Stimulated activated naive B cell treated with anti-CD40 and anti-IgM and Interleukin-4, amounts not matched to agents 10 μg/mL and 1 μg/mL and 100 μg/mL, for 72 hours (primary cell): ENCODE results near the gene SAP25.
A peak's percentile ranks its signal among the peaks of the same experiment; 100 is the strongest.

Experiments used
- ATAC-seq, 2 donors: fragments of 150-1000 bp; cut with Tn5 transposase; replicated peaks; 2 replicates each; pipeline ENCODE4 v1.10.0; 2021; ENCODE audit warnings: moderate library complexity in 1 of 2
- DNase-seq: peaks from one replicate; pipeline ENCODE4 v3.0.0; 2021
- H3K27ac Mint-ChIP-seq: one replicate; pipeline ENCODE4 v1.8.0; 2022; ENCODE audit warnings: mild to moderate bottlenecking, mixed read lengths
- H3K27me3 Mint-ChIP-seq, 2 donors: one replicate each; pipeline ENCODE4 v1.8.0; 2022; ENCODE audit warnings: mixed read lengths in 2 of 2
- H3K36me3 Mint-ChIP-seq, 2 donors: one replicate each; pipeline ENCODE4 v1.8.0; 2022; ENCODE audit warnings: mixed read lengths in 2 of 2, mild to moderate bottlenecking in 1 of 2
- H3K4me1 Mint-ChIP-seq, 2 donors: one replicate each; pipeline ENCODE4 v1.8.0; 2022; ENCODE audit warnings: mixed read lengths in 2 of 2, mild to moderate bottlenecking in 1 of 2
- H3K4me3 Mint-ChIP-seq, 2 donors: one replicate each; pipeline ENCODE4 v1.8.0; 2022; ENCODE audit warnings: mild to moderate bottlenecking in 2 of 2, mixed read lengths in 2 of 2, moderate library complexity in 1 of 2
- H3K9me3 Mint-ChIP-seq, 2 donors: one replicate each; pipeline ENCODE4 v1.8.0; 2022; ENCODE audit warnings: mixed read lengths in 2 of 2, mild to moderate bottlenecking in 1 of 2

SAP25 gene

GRCh38 chr7:100604028-100604975 is 30.6 kb upstream of the SAP25 start:
- Mint-ChIP-seq H3K4me3 (peak overlapping the region; percentile 85 to 86), H3K4me1 (peaks cover 18 to 23% of the 10 kb centered on the region in 2 donors), H3K27me3 (peaks cover 0 to 5% of the 10 kb centered on the region in 2 donors), H3K36me3 (no peaks in the 10 kb centered on the region), H3K27ac (peak overlapping the region; percentile 59), H3K9me3 (no peaks in the 10 kb centered on the region)
- ATAC-seq (peak; percentile 76), DNase-seq (peak; percentile 54)

GRCh38 chr7:100603726-100604027 is 30.0 kb upstream of the SAP25 start:
- peaks cover 18 to 23% of the 10 kb centered on the region in 2 donors for H3K4me1 Mint-ChIP-seq
- peak overlapping the region; percentile 59 for H3K27ac Mint-ChIP-seq
- DNase-seq (no peak), ATAC-seq (peak in 1 of 2 donors; percentile 17)
- H3K9me3 Mint-ChIP-seq = no peaks in the 10 kb centered on the region
- peak overlapping the region; percentile 85 to 86 for H3K4me3 Mint-ChIP-seq
- H3K27me3 Mint-ChIP-seq = peaks cover 0 to 5% of the 10 kb centered on the region in 2 donors
- no peaks in the 10 kb centered on the region for H3K36me3 Mint-ChIP-seq

- Mint-ChIP-seq H3K9me3 (no peaks in the 10 kb centered on the region), H3K36me3 (no peaks in the 10 kb centered on the region), H3K4me1 (peaks cover 18 to 23% of the 10 kb centered on the region in 2 donors), H3K27me3 (peaks cover 0 to 5% of the 10 kb centered on the region in 2 donors), H3K4me3 (peak overlapping the region; percentile 85 to 86), H3K27ac (no peak overlapping the region)
- no peak for ATAC-seq
- DNase-seq = no peak
Measured at GRCh38 chr7:100602889-100603725, 29.4 kb upstream of the SAP25 start.

DNA sequence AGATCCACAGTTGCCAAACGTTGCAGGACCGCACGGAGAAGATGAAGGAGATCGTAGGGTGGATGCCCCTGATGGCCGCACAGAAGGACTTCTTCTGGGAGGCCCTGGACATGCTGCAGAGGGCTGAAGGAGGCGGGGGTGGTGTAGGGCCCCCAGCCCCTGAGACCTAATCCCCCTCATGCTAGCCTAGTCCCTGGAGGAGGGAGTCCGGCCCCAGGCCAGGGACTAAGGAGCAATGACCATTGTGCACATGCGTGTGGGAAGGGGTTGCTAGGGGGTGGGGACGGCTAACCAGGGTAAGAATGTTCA is 27.0 kb upstream of the SAP25 start:
- ATAC-seq (no peak), DNase-seq (no peak)
- Mint-ChIP-seq H3K4me1 (peaks cover 16 to 21% of the 10 kb centered on the region in 2 donors), H3K27me3 (peaks cover 0 to 4% of the 10 kb centered on the region in 2 donors), H3K9me3 (no peaks in the 10 kb centered on the region), H3K4me3 (no peak overlapping the region), H3K36me3 (no peaks in the 10 kb centered on the region), H3K27ac (no peak overlapping the region)

GRCh38 chr7:100599911-100600729 is 26.4 kb upstream of the SAP25 start:
- H3K27me3 Mint-ChIP-seq = peaks cover 0 to 2% of the 10 kb centered on the region in 2 donors
- H3K4me3 Mint-ChIP-seq = no peak overlapping the region
- no peaks in the 10 kb centered on the region for H3K9me3 Mint-ChIP-seq
- DNase-seq = no peak
- no peak overlapping the region for H3K27ac Mint-ChIP-seq
- H3K36me3 Mint-ChIP-seq = no peaks in the 10 kb centered on the region
- H3K4me1 Mint-ChIP-seq = peaks cover 10 to 15% of the 10 kb centered on the region in 2 donors
- no peak for ATAC-seq

DNA sequence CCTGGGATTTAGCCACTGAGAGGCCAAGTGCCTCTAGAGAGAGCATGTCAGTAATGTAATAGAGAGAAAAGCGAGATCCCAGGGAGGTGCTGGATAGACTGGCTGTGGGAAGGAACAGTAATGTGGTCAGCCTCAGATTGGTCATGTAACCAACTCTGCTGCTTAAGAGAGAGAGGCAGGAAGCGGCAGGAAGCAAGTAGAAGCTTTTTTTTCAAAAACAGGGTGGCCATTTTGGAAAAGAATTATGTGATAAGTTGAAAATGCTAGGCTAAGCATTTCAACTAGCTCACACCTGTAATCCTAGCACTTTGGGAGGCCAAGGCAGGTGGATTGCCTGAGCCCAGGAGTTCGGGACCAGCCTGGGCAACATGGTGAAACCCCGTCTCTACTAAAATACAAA is 24.7 kb upstream of the SAP25 start:
- Mint-ChIP-seq H3K9me3 (no peaks in the 10 kb centered on the region), H3K27me3 (peaks cover 6 to 11% of the 10 kb centered on the region in 2 donors), H3K27ac (no peak overlapping the region), H3K4me1 (peaks cover under 1 to 3% of the 10 kb centered on the region in 2 donors), H3K4me3 (no peak overlapping the region), H3K36me3 (no peaks in the 10 kb centered on the region)
- DNase-seq (no peak), ATAC-seq (no peak)

DNA sequence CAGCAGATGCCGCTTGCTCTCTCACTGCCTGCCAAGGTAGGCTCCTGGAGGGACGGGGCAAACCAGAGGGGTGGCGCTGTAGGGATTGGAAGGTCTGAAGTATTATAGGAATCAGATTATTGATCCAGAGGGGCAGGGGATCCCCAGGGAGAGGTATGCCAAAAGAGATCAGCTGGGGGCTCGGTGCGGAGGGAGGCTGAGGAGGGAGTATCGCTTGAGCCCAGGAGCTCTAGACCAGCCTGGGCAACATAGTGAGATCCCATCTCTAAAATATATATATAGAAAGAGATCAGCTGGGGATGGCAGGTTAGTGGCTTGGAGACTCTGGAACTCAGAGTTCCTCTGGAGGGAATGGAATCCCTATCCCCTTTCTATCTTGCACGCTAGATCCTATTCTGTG is 21.5 kb upstream of the SAP25 start:
- Mint-ChIP-seq H3K27me3 (peaks cover 20 to 23% of the 10 kb centered on the region in 2 donors), H3K36me3 (no peaks in the 10 kb centered on the region), H3K4me3 (no peak overlapping the region), H3K9me3 (no peaks in the 10 kb centered on the region), H3K4me1 (peaks cover 0 to 5% of the 10 kb centered on the region in 2 donors), H3K27ac (no peak overlapping the region)
- no peak for ATAC-seq
- no peak for DNase-seq

GRCh38 chr7:100591596-100591995 is 17.9 kb upstream of the SAP25 start:
- H3K9me3 Mint-ChIP-seq = no peaks in the 10 kb centered on the region
- DNase-seq (no peak), ATAC-seq (no peak)
- H3K27ac Mint-ChIP-seq = no peak overlapping the region
- no peaks in the 10 kb centered on the region for H3K36me3 Mint-ChIP-seq
- H3K4me1 Mint-ChIP-seq = peaks cover 7 to 8% of the 10 kb centered on the region in 2 donors
- no peak overlapping the region for H3K4me3 Mint-ChIP-seq
- peaks cover 30 to 33% of the 10 kb centered on the region in 2 donors for H3K27me3 Mint-ChIP-seq

- ATAC-seq = no peak
- peaks cover 11 to 15% of the 10 kb centered on the region in 2 donors for H3K4me1 Mint-ChIP-seq
- no peak for DNase-seq
- H3K9me3 Mint-ChIP-seq = no peaks in the 10 kb centered on the region
- peaks cover 0 to 2% of the 10 kb centered on the region in 2 donors for H3K36me3 Mint-ChIP-seq
- peaks cover 30 to 32% of the 10 kb centered on the region in 2 donors for H3K27me3 Mint-ChIP-seq
- H3K4me3 Mint-ChIP-seq = no peak overlapping the region
- H3K27ac Mint-ChIP-seq = no peak overlapping the region
Measured at GRCh38 chr7:100590077-100590737, 16.5 kb upstream of the SAP25 start.

- no peak for DNase-seq
- Mint-ChIP-seq H3K27me3 (peaks cover 28 to 30% of the 10 kb centered on the region in 2 donors), H3K4me3 (no peak overlapping the region), H3K9me3 (no peaks in the 10 kb centered on the region), H3K4me1 (peaks cover 18 to 23% of the 10 kb centered on the region in 2 donors), H3K36me3 (peaks cover 0 to 5% of the 10 kb centered on the region in 2 donors), H3K27ac (no peak overlapping the region)
- ATAC-seq = no peak
Measured at GRCh38 chr7:100589341-100589947, 15.7 kb upstream of the SAP25 start.

DNA sequence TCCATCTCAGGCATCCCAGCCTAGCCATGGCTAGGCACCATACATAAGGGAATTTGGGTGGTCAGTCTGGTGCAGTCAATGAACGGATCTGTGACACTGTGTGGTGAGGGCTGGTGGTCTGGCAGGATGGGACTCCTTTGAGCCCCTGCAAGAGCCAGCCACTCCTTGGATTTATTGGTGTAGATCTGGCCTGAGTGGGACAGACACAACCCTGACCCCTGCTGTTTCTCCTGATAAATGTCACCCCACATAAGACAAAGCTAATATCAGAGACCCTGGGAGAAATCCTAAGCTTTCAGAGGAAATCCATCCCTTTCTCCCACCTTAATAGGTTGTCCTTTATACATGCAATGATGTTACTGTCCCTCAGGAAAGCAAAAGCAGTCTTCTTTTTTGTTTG is 14.7 kb upstream of the SAP25 start:
- H3K27me3 Mint-ChIP-seq = peaks cover 22 to 24% of the 10 kb centered on the region in 2 donors

GRCh38 chr7:100586266-100587025 is 12.7 kb upstream of the SAP25 start, which contains the start of gene FBXO24:
TSS of gene FBXO24 (plus strand) at chr7:100586328. CDS start at chr7:100586626, 298 bp downstream.
- H3K4me1 Mint-ChIP-seq = peaks cover 32 to 45% of the 10 kb centered on the region in 2 donors
- DNase-seq (peak; percentile 100), ATAC-seq (peak; percentile 85 to 88)
- H3K4me3 Mint-ChIP-seq = peak within 1 kb of the TSS; percentile 94 to 98
- peaks cover 15 to 16% of the 10 kb centered on the region in 2 donors for H3K27me3 Mint-ChIP-seq
- H3K9me3 Mint-ChIP-seq = no peaks in the 10 kb centered on the region
- peak within 1 kb of the TSS; percentile 97 for H3K27ac Mint-ChIP-seq
- H3K36me3 Mint-ChIP-seq = peaks cover 0 to 16% of the 10 kb centered on the region in 2 donors

More for the DNA sequence above, 14.7 kb upstream of the SAP25 start:
- Mint-ChIP-seq H3K36me3 (peaks cover 0 to 5% of the 10 kb centered on the region in 2 donors), H3K4me1 (peaks cover 26 to 33% of the 10 kb centered on the region in 2 donors), H3K9me3 (no peaks in the 10 kb centered on the region), H3K4me3 (no peak overlapping the region), H3K27ac (no peak overlapping the region)
- ATAC-seq = no peak
- no peak for DNase-seq
